ENCODE results near the gene MSI2. TPM values are rescaled to one million over a fixed set of nuclear protein-coding genes. Genes with fewer than 3 reads are reported as not detected.

The MSI2 gene
- total RNA-seq, 3 donors from 2014 or later = 13.4 to 89.1 (median 71.1) TPM

- no peak for TF ChIP-seq POLR2A (IDR thresholded peaks at IDR 0.05)
- no peak for TF ChIP-seq CTCF (IDR thresholded peaks at IDR 0.05)
- no peak for TF ChIP-seq POLR2AphosphoS5 (IDR thresholded peaks at IDR 0.05)
- no peak overlapping the region for H3K4me3 ChIP-seq
- H3K9me3 ChIP-seq = no peaks in the 10 kb centered on the region
- no peaks in the 10 kb centered on the region for H3K36me3 ChIP-seq
- no peaks in the 10 kb centered on the region for H3K4me1 ChIP-seq
- intact Hi-C loops (cut with DNase I; ENCODE audit: low total_unique reads) = no loop called here
- peak overlapping the region in 1 of 2 donors; percentile 32 for H3K27ac ChIP-seq
- no peak for DNase-seq (ENCODE audit: low spot score in 2 of 2)
- no peaks in the 10 kb centered on the region for H3K27me3 ChIP-seq
Measured at GRCh38 chr17:57458718-57459285, 202.5 kb downstream of the MSI2 start.

GRCh38 chr17:57459286-57459915, 203.1 kb downstream of the MSI2 start:
- no peak for DNase-seq (ENCODE audit: low spot score in 2 of 2)
- Histone ChIP-seq H3K9me3 (no peaks in the 10 kb centered on the region), H3K27ac (peak overlapping the region in 1 of 2 donors; percentile 32), H3K36me3 (no peaks in the 10 kb centered on the region), H3K4me1 (no peaks in the 10 kb centered on the region), H3K4me3 (no peak overlapping the region), H3K27me3 (no peaks in the 10 kb centered on the region)
- TF ChIP-seq POLR2A (IDR thresholded peaks at IDR 0.05) = no peak
- TF ChIP-seq POLR2AphosphoS5 (IDR thresholded peaks at IDR 0.05) = no peak
- TF ChIP-seq CTCF (IDR thresholded peaks at IDR 0.05) = no peak
- intact Hi-C loops (cut with DNase I; ENCODE audit: low total_unique reads) = no loop called here

- intact Hi-C loops (cut with DNase I; ENCODE audit: low total_unique reads) = no loop called here
Measured at GRCh38 chr17:57461082-57461481, 204.8 kb downstream of the MSI2 start.

GRCh38 chr17:57462007-57462579, 205.8 kb downstream of the MSI2 start:
- intact Hi-C loops (cut with DNase I; ENCODE audit: low total_unique reads) = no loop called here
- H3K4me3 ChIP-seq = no peak overlapping the region
- no peak for TF ChIP-seq POLR2AphosphoS5 (IDR thresholded peaks at IDR 0.05)
- TF ChIP-seq CTCF (IDR thresholded peaks at IDR 0.05) = no peak
- TF ChIP-seq POLR2A (IDR thresholded peaks at IDR 0.05) = no peak
- DNase-seq (ENCODE audit: low spot score in 2 of 2) = no peak
- H3K27me3 ChIP-seq = no peaks in the 10 kb centered on the region
- H3K36me3 ChIP-seq = no peaks in the 10 kb centered on the region
- no peak overlapping the region for H3K27ac ChIP-seq
- no peaks in the 10 kb centered on the region for H3K9me3 ChIP-seq
- no peaks in the 10 kb centered on the region for H3K4me1 ChIP-seq

More at GRCh38 chr17:57461082-57461481, 204.8 kb downstream of the MSI2 start:
- no peak overlapping the region for H3K27ac ChIP-seq
- no peaks in the 10 kb centered on the region for H3K4me1 ChIP-seq
- H3K4me3 ChIP-seq = no peak overlapping the region
- H3K36me3 ChIP-seq = no peaks in the 10 kb centered on the region
- no peaks in the 10 kb centered on the region for H3K9me3 ChIP-seq
- TF ChIP-seq POLR2A (IDR thresholded peaks at IDR 0.05) (no peak), CTCF (IDR thresholded peaks at IDR 0.05) (no peak), POLR2AphosphoS5 (IDR thresholded peaks at IDR 0.05) (no peak)
- DNase-seq (ENCODE audit: low spot score in 2 of 2) = no peak
- H3K27me3 ChIP-seq = no peaks in the 10 kb centered on the region
